Neuronal stem cell (in vitro differentiated cells): ENCODE measurements around the gene MAPK11.

ENCODE experiments used
- DNase-seq: peaks from one replicate; pipeline ENCODE4 v3.0.0-alpha.2; 2013; ENCODE audit warnings: low spot score
- H2AFZ ChIP-seq: one replicate; pipeline ENCODE4 v1.6.1; 2013; ENCODE audit warnings: mild to moderate bottlenecking, low read length, inconsistent platforms
- H2AK5ac ChIP-seq: 2 replicates; pipeline ENCODE4 v1.6.1; 2013; ENCODE audit warnings: low read depth, mild to moderate bottlenecking, inconsistent platforms, low read length, moderate library complexity, mixed read lengths
- H2BK120ac ChIP-seq: 2 replicates; pipeline ENCODE4 v1.6.1; 2013; ENCODE audit warnings: low read depth, mild to moderate bottlenecking, inconsistent platforms, low read length, moderate library complexity, mixed read lengths
- H2BK12ac ChIP-seq: one replicate; pipeline ENCODE4 v1.6.1; 2013; ENCODE audit warnings: low read length, inconsistent platforms
- H2BK15ac ChIP-seq: 2 replicates; pipeline ENCODE4 v1.6.1; 2013; ENCODE audit warnings: mild to moderate bottlenecking, low read length, inconsistent platforms, mixed read lengths
- H2BK5ac ChIP-seq: one replicate; pipeline ENCODE4 v1.6.1; 2013; ENCODE audit warnings: inconsistent platforms, mild to moderate bottlenecking, low read length, moderate library complexity
- H3K14ac ChIP-seq: one replicate; pipeline ENCODE4 v1.6.1; 2013; ENCODE audit warnings: low read length, inconsistent platforms
- H3K18ac ChIP-seq: 2 replicates; pipeline ENCODE4 v1.6.1; 2013; ENCODE audit warnings: low read length, inconsistent platforms
- H3K23ac ChIP-seq: 2 replicates; pipeline ENCODE4 v1.6.1; 2013; ENCODE audit warnings: low read depth, mild to moderate bottlenecking, mixed read lengths, low read length, inconsistent platforms; ENCODE audit not compliant: poor library complexity
- H3K27ac ChIP-seq: replicated peaks from 3 replicates; pipeline ENCODE4 v1.5.1; 2013; ENCODE audit warnings: low read length, inconsistent platforms
- H3K27me3 ChIP-seq, 3 experiments: 2 replicates each; pipeline ENCODE4 v1.6.1; 2013; ENCODE audit warnings: low read length in 3 of 3, mild to moderate bottlenecking in 2 of 3, inconsistent platforms in 1 of 3, low read depth in 1 of 3, mixed read lengths in 1 of 3, moderate library complexity in 1 of 3; ENCODE audit not compliant: control insufficient read depth in 3 of 3, insufficient read depth in 3 of 3
- H3K36me3 ChIP-seq, 2 donors: replicated peaks in 1 of 2; 2 replicates each; pipeline ENCODE4 v1.6.1; 2013; ENCODE audit warnings: low read length in 2 of 2; ENCODE audit not compliant: control insufficient read depth in 2 of 2, insufficient read depth in 2 of 2
- H3K4ac ChIP-seq: 2 replicates; pipeline ENCODE4 v1.6.1; 2013; ENCODE audit warnings: inconsistent platforms, mild to moderate bottlenecking, low read length, moderate library complexity
- H3K4me1 ChIP-seq, 2 donors: 1 replicate in 1 of 2; 2 replicates in 1 of 2; pipeline ENCODE4 v1.6.1; 2013; ENCODE audit warnings: low read length in 2 of 2, low read depth in 1 of 2; ENCODE audit not compliant: control insufficient read depth in 2 of 2, insufficient read depth in 1 of 2
- H3K4me2 ChIP-seq: one replicate; pipeline ENCODE4 v1.6.1; 2013; ENCODE audit warnings: mild to moderate bottlenecking, low read length, inconsistent platforms; ENCODE audit not compliant: insufficient read depth, poor library complexity, severe bottlenecking
- H3K4me3 ChIP-seq, 2 donors: 2 replicates each; pipeline ENCODE4 v1.5.1; 2013; ENCODE audit warnings: low read length in 2 of 2, mild to moderate bottlenecking in 2 of 2, inconsistent platforms in 1 of 2, moderate library complexity in 1 of 2
- H3K79me1 ChIP-seq: one replicate; pipeline ENCODE4 v1.6.1; 2013; ENCODE audit warnings: low read depth, mild to moderate bottlenecking, inconsistent platforms, low read length, moderate library complexity
- H3K9ac ChIP-seq: one replicate; pipeline ENCODE4 v1.6.1; 2013; ENCODE audit warnings: mild to moderate bottlenecking, low read depth, low read length, inconsistent platforms; ENCODE audit not compliant: poor library complexity
- H3K9me3 ChIP-seq, 2 donors: replicated peaks in 1 of 2; 2 replicates each; pipeline versions ENCODE3 to v1.6.1; 2013; ENCODE audit warnings: low read length in 2 of 2, mild to moderate bottlenecking in 2 of 2, inconsistent platforms in 1 of 2, low read depth in 1 of 2, mixed read lengths in 1 of 2, moderate library complexity in 1 of 2; ENCODE audit not compliant: control insufficient read depth in 2 of 2, insufficient read depth in 1 of 2
- H4K8ac ChIP-seq: one replicate; pipeline ENCODE4 v1.6.1; 2013; ENCODE audit warnings: low read depth, mild to moderate bottlenecking, inconsistent platforms, low read length, moderate library complexity
- H4K91ac ChIP-seq: one replicate; pipeline ENCODE4 v1.6.1; 2013; ENCODE audit warnings: low read length, low read depth, mild to moderate bottlenecking, inconsistent platforms; ENCODE audit not compliant: poor library complexity
- WGBS, 2 donors: extraction: QIAGEN DNeasy Blood & Tissue Kit; methylation state at CpG; one replicate each; pipeline ENCODE4 v1.1.7; 2013; ENCODE audit warnings: missing lambda C conversion rate in 2 of 2, mixed read lengths in 1 of 2; ENCODE audit not compliant: insufficient read length in 2 of 2, insufficient replicate concordance in 1 of 2; ENCODE audit errors: extremely low coverage in 2 of 2; 5-methylcytosine and 5-hydroxymethylcytosine counted together

MAPK11 gene

DNA sequence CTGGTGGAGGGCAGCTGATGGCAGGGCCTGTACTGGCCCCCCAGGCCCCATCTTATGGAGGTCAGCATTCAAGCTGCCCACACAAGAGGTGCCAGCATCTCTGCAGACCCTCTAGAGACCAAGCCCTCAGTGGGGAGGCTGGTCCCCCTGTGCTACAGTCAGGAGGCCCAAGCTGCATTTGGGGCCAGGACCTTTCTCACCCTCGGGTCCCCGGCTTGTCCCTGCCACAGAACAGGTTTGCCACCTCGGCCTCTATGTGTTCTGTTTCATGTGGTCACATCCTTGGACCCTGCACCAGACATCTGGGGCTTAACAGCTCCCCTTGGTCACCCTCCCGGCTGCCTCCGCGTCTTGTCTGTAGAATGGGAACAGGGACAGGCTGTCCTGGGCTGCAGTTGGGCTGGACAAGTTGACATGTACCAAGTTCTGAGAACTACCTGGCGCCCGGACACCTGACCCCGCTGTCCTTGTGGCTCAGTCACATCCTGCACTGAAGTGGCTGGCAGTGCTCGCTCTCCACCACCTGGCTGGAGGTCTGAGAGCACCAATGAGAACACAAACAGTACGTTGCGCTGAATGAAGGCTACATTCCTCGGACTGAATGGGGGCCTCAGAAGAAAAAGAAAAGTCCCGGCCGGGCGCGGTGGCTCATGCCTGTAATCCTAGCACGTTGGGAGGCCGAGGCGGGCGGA, 40.0 kb upstream of the MAPK11 start:
- no CpG with 5 or more reads among the region's 21 CpGs for WGBS, 2 donors
- Histone ChIP-seq H3K27me3 (no peaks in the 10 kb centered on the region), H3K4ac (no peak overlapping the region), H3K18ac (peak overlapping the region; percentile 95), H3K23ac (peak overlapping the region; percentile 29), H3K4me1 (peaks cover 28 to 36% of the 10 kb centered on the region in 2 donors), H2BK5ac (peak overlapping the region; percentile 70), H4K8ac (no peak overlapping the region), H3K9me3 (no peaks in the 10 kb centered on the region), H4K91ac (no peak overlapping the region), H2AFZ (no peak overlapping the region), H2BK15ac (peak overlapping the region; percentile 87), H3K14ac (no peak overlapping the region), H3K36me3 (peaks cover 4 to 8% of the 10 kb centered on the region in 2 donors), H3K9ac (no peak overlapping the region), H3K4me3 (no peak overlapping the region), H3K79me1 (peaks cover 10% of the 10 kb centered on the region), H2BK120ac (no peak overlapping the region), H2BK12ac (no peak overlapping the region), H3K27ac (peak overlapping the region; percentile 40), H2AK5ac (peak overlapping the region; percentile 100), H3K4me2 (no peak overlapping the region)
- DNase-seq = no peak

DNA sequence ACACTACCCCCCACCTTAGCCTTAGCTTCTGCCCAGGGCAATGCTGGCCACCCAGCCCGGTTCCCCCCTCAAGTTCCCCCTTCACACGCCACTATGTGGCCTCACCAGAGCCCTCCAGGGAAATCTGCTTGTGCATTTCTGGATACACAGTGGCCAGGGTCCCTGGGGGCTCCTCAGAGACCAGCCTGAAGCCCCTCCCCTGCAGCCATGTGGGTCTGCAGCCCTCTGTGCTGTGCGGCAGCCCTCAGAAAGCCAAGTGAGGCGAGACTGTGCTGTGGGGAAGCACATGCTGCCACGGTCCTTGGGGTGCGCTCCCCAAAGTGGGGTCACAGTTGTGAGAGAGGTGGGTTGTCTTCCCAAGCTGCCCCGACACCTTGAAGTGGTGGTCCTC, 39.4 kb upstream of the MAPK11 start:
- H2AK5ac ChIP-seq = peak overlapping the region; percentile 100
- no peak overlapping the region for H3K9ac ChIP-seq
- H3K36me3 ChIP-seq = peaks cover 4 to 14% of the 10 kb centered on the region in 2 donors
- no peak overlapping the region for H2BK12ac ChIP-seq
- peak overlapping the region in 1 of 2 donors; percentile 23 for H3K4me3 ChIP-seq
- peak overlapping the region; percentile 70 for H2BK5ac ChIP-seq
- H3K4me2 ChIP-seq = no peak overlapping the region
- H3K27me3 ChIP-seq = no peaks in the 10 kb centered on the region
- WGBS, 2 donors = no CpG with 5 or more reads among the region's 7 CpGs
- H2BK120ac ChIP-seq = peak overlapping the region; percentile 81
- H3K23ac ChIP-seq = no peak overlapping the region
- peak overlapping the region; percentile 95 for H3K18ac ChIP-seq
- DNase-seq = no peak
- H3K79me1 ChIP-seq = peaks cover 15% of the 10 kb centered on the region
- H2AFZ ChIP-seq = no peak overlapping the region
- H3K9me3 ChIP-seq = no peaks in the 10 kb centered on the region
- H4K91ac ChIP-seq = no peak overlapping the region
- no peak overlapping the region for H4K8ac ChIP-seq
- no peak overlapping the region for H3K14ac ChIP-seq
- peak overlapping the region; percentile 57 for H3K27ac ChIP-seq
- H3K4ac ChIP-seq = no peak overlapping the region
- H3K4me1 ChIP-seq = peaks cover 34 to 40% of the 10 kb centered on the region in 2 donors
- peak overlapping the region; percentile 97 for H2BK15ac ChIP-seq

DNA sequence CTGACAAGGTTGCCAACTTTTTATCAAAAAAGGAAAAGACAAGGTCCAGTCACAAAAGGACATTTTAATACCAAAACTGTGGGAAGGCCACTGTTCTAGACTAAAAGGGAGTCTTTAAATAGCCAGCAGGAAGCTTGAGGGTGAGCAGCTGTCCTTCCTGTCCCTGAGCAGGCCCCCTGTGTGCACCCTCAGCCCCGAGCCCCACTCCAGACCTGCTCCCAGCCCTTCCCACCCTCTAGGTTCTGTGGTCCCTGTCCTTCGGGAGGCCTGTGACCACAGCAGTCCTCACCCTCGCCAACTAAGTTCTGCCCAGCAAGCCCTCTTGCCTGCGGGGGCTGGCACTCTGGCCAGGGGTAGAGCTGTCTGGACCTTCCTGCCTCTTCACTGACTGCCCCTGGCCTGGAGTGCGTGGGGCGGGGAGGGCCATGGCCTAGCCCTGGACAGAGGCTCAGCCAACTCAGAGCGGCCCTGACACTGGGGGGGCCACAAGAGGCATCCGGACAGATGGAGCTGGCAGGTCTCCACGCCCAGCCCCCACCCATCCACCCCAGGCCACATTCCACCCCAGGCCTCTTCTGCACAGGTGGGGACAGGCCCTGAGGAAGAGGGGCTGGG, 38.9 kb upstream of the MAPK11 start:
- H2AFZ ChIP-seq = peak overlapping the region; percentile 28
- peak overlapping the region; percentile 71 for H3K14ac ChIP-seq
- DNase-seq = no peak
- peak overlapping the region; percentile 100 for H2BK15ac ChIP-seq
- H3K79me1 ChIP-seq = peaks cover 19% of the 10 kb centered on the region
- H2BK120ac ChIP-seq = peak overlapping the region; percentile 81
- H4K91ac ChIP-seq = no peak overlapping the region
- no peak overlapping the region for H4K8ac ChIP-seq
- no CpG with 5 or more reads among the region's 9 CpGs for WGBS, 2 donors
- no peak overlapping the region for H3K4ac ChIP-seq
- peak overlapping the region; percentile 91 for H3K23ac ChIP-seq
- H2AK5ac ChIP-seq = peak overlapping the region; percentile 100
- H3K9me3 ChIP-seq = no peaks in the 10 kb centered on the region
- peak overlapping the region; percentile 81 for H3K27ac ChIP-seq
- H3K4me2 ChIP-seq = no peak overlapping the region
- no peaks in the 10 kb centered on the region for H3K27me3 ChIP-seq
- H3K36me3 ChIP-seq = peaks cover 4 to 19% of the 10 kb centered on the region in 2 donors
- no peak overlapping the region for H3K4me3 ChIP-seq
- peak overlapping the region; percentile 94 for H2BK12ac ChIP-seq
- no peak overlapping the region for H3K9ac ChIP-seq
- peak overlapping the region; percentile 95 for H3K18ac ChIP-seq
- peak overlapping the region; percentile 70 for H2BK5ac ChIP-seq
- H3K4me1 ChIP-seq = peaks cover 38 to 41% of the 10 kb centered on the region in 2 donors

DNA sequence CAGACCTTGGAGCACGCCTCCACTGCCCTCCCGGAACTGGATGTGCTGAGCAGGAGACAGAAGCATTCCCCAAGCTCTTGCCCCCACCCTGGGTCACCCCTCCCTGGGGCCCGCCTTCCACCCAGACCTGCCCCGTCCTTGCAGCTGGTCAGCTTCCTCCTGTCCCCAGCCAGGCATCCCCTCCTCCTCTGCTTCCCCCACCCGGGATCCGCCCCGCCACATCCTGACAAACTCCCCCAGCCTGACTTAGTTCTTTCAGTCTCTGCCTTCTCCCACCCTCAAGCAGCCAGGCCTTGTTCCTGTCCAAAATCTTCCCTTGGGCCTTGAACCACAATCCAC, 38.4 kb upstream of the MAPK11 start:
- H3K14ac ChIP-seq = peak overlapping the region; percentile 31
- no peak overlapping the region for H3K23ac ChIP-seq
- peak overlapping the region; percentile 99 for H2BK12ac ChIP-seq
- H3K4me2 ChIP-seq = no peak overlapping the region
- H2BK15ac ChIP-seq = peak overlapping the region; percentile 100
- no peak overlapping the region for H4K91ac ChIP-seq
- H2AK5ac ChIP-seq = peak overlapping the region; percentile 100
- WGBS, 2 donors = no CpG with 5 or more reads among the region's 7 CpGs
- no peaks in the 10 kb centered on the region for H3K9me3 ChIP-seq
- peaks cover 42 to 44% of the 10 kb centered on the region in 2 donors for H3K4me1 ChIP-seq
- H2BK120ac ChIP-seq = no peak overlapping the region
- peak overlapping the region; percentile 28 for H2AFZ ChIP-seq
- peak overlapping the region; percentile 95 for H3K4ac ChIP-seq
- peak overlapping the region; percentile 81 for H3K27ac ChIP-seq
- H4K8ac ChIP-seq = no peak overlapping the region
- no peaks in the 10 kb centered on the region for H3K27me3 ChIP-seq
- H3K9ac ChIP-seq = no peak overlapping the region
- peak overlapping the region; percentile 97 for H3K18ac ChIP-seq
- peak overlapping the region; percentile 90 for H2BK5ac ChIP-seq
- no peak for DNase-seq
- H3K4me3 ChIP-seq = no peak overlapping the region
- H3K36me3 ChIP-seq = peaks cover 4 to 24% of the 10 kb centered on the region in 2 donors
- peaks cover 23% of the 10 kb centered on the region for H3K79me1 ChIP-seq
